Islet precursor cell (in vitro differentiated cells): ENCODE data around the gene TTLL11.
"Not testable (repeated sequence)": the region's sequence is repeated elsewhere in the genome, so short reads cannot be mapped to it uniquely, and the experiment has no call there.

Source experiments
- DNase-seq: peaks from one replicate; pipeline ENCODE4 v3.0.0-alpha.2; 2018

The TTLL11 gene

GRCh38 chr9:122125509-122126330 lies 32.6 kb upstream of the TTLL11 start:
- DNase-seq = peak; percentile 97

- DNase-seq = peak; percentile 93
Observed at GRCh38 chr9:122125158-122125508, 32.0 kb upstream of the TTLL11 start.

- DNase-seq = no peak
Observed at GRCh38 chr9:122124528-122124927, 31.4 kb upstream of the TTLL11 start.

GRCh38 chr9:122124048-122124447 lies 30.9 kb upstream of the TTLL11 start:
- no peak for DNase-seq

GRCh38 chr9:122122903-122123632 lies 30.0 kb upstream of the TTLL11 start:
- peak; percentile 87 for DNase-seq

- DNase-seq = peak; percentile 73
Observed at GRCh38 chr9:122122468-122122867, 29.4 kb upstream of the TTLL11 start.

- DNase-seq = no peak
Observed at GRCh38 chr9:122121931-122122330, 28.8 kb upstream of the TTLL11 start.

- DNase-seq = no peak
Observed at GRCh38 chr9:122121391-122121790, 28.3 kb upstream of the TTLL11 start.

- DNase-seq = no peak
Observed at GRCh38 chr9:122120316-122121071, 27.4 kb upstream of the TTLL11 start.

GRCh38 chr9:122119721-122120120 lies 26.6 kb upstream of the TTLL11 start:
- no peak for DNase-seq

- no peak for DNase-seq
Observed at GRCh38 chr9:122119166-122119521, 26.0 kb upstream of the TTLL11 start.

- DNase-seq = no peak
Observed at GRCh38 chr9:122118343-122119165, 25.4 kb upstream of the TTLL11 start.

- not testable (repeated sequence) for DNase-seq
Observed at GRCh38 chr9:122117241-122117640, 24.1 kb upstream of the TTLL11 start.

GRCh38 chr9:122116448-122117173 lies 23.5 kb upstream of the TTLL11 start:
- DNase-seq = no peak

GRCh38 chr9:122116040-122116439 lies 22.9 kb upstream of the TTLL11 start:
- no peak for DNase-seq

- DNase-seq = no peak
Observed at GRCh38 chr9:122115176-122116035, 22.3 kb upstream of the TTLL11 start.

- DNase-seq = no peak
Observed at GRCh38 chr9:122113574-122113973, 20.5 kb upstream of the TTLL11 start.

GRCh38 chr9:122112238-122112637 lies 19.1 kb upstream of the TTLL11 start:
- DNase-seq = no peak

- no peak for DNase-seq
Observed at GRCh38 chr9:122111413-122112085, 18.4 kb upstream of the TTLL11 start.

GRCh38 chr9:122110100-122110833 lies 17.2 kb upstream of the TTLL11 start:
- no peak for DNase-seq
